ENCODE results near the gene PAIP2B. TPM values are rescaled to one million over a fixed set of nuclear protein-coding genes. Genes with fewer than 3 reads are reported as not detected.

PAIP2B gene
- total and polyA plus RNA-seq, 4 donors = 1.4 to 10.4 (median 6.0) TPM

DNA sequence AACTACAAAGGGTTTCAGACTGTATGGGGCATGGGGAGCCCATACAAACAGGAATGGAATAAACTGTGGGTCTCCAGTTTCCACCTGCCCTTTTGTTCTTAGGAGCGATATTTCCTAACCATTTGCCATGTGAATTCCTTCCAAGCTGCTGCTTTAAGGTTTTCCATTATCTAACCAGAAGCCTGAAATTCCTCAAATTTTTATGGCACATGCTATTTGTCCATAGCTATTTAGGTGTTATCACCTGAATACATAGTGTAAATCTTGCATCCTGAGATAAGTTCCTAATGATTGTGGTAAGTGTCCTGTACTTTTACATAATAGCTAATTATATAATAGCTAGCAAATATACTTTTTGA lies 17.4 kb upstream of the PAIP2B start:
- peak overlapping the region in 1 of 2 donors; percentile 49 for H3K27ac ChIP-seq (ENCODE audit: low read depth in 1 of 2, low read length in 1 of 2)
- no peaks in the 10 kb centered on the region for H3K9me3 ChIP-seq (ENCODE audit: control insufficient read depth in 4 of 4, insufficient read depth in 3 of 4, low read length in 3 of 4)
- peaks cover 0 to 1% (median 0%) of the 10 kb centered on the region in 3 donors for H3K27me3 ChIP-seq (ENCODE audit: control insufficient read depth in 3 of 3, insufficient read depth in 3 of 3, low read length in 2 of 3)
- H3K9ac ChIP-seq (ENCODE audit: insufficient read depth in 1 of 2, low read length in 2 of 2) = no peak overlapping the region
- no peak overlapping the region for H3K4me3 ChIP-seq
- H3K36me3 ChIP-seq (ENCODE audit: control insufficient read depth in 4 of 4, insufficient read depth in 4 of 4, low read length in 4 of 4) = no peaks in the 10 kb centered on the region
- H3K4me1 ChIP-seq (ENCODE audit: control insufficient read depth in 5 of 5, insufficient read depth in 5 of 5, low read length in 5 of 5) = peaks cover 0 to 11% (median 0%) of the 10 kb centered on the region in 5 donors
- ATAC-seq (ENCODE audit: insufficient read depth, low FRiP score) (no peak), DNase-seq (no peak)
- 58 to 86% methylated on average over 1 of the region's 1 CpG for WGBS, 2 donors
- TF ChIP-seq, protein P1, sequence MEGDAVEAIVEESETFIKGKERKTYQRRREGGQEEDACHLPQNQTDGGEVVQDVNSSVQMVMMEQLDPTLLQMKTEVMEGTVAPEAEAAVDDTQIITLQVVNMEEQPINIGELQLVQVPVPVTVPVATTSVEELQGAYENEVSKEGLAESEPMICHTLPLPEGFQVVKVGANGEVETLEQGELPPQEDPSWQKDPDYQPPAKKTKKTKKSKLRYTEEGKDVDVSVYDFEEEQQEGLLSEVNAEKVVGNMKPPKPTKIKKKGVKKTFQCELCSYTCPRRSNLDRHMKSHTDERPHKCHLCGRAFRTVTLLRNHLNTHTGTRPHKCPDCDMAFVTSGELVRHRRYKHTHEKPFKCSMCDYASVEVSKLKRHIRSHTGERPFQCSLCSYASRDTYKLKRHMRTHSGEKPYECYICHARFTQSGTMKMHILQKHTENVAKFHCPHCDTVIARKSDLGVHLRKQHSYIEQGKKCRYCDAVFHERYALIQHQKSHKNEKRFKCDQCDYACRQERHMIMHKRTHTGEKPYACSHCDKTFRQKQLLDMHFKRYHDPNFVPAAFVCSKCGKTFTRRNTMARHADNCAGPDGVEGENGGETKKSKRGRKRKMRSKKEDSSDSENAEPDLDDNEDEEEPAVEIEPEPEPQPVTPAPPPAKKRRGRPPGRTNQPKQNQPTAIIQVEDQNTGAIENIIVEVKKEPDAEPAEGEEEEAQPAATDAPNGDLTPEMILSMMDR (IDR thresholded peaks at IDR 0.05; ENCODE audit: control extremely low read depth, extremely low read depth) = no peak

GRCh38 chr2:71243634-71244301 lies 16.9 kb upstream of the PAIP2B start:
- TF ChIP-seq, protein P1 (IDR thresholded peaks at IDR 0.05; ENCODE audit: control extremely low read depth, extremely low read depth) = no peak
- H3K27me3 ChIP-seq (ENCODE audit: control insufficient read depth in 3 of 3, insufficient read depth in 3 of 3, low read length in 2 of 3) = peaks cover 0 to 3% (median 0%) of the 10 kb centered on the region in 3 donors
- H3K4me3 ChIP-seq = no peak overlapping the region
- no peak for DNase-seq
- H3K9ac ChIP-seq (ENCODE audit: insufficient read depth in 1 of 2, low read length in 2 of 2) = no peak overlapping the region
- 63 to 79% methylated on average over 1 of the region's 1 CpG for WGBS, 2 donors
- no peak for ATAC-seq (ENCODE audit: insufficient read depth, low FRiP score)
- H3K27ac ChIP-seq (ENCODE audit: low read depth in 1 of 2, low read length in 1 of 2) = peak overlapping the region in 1 of 2 donors; percentile 49
- no peaks in the 10 kb centered on the region for H3K9me3 ChIP-seq (ENCODE audit: control insufficient read depth in 4 of 4, insufficient read depth in 3 of 4, low read length in 3 of 4)
- H3K36me3 ChIP-seq (ENCODE audit: control insufficient read depth in 4 of 4, insufficient read depth in 4 of 4, low read length in 4 of 4) = no peaks in the 10 kb centered on the region
- H3K4me1 ChIP-seq (ENCODE audit: control insufficient read depth in 5 of 5, insufficient read depth in 5 of 5, low read length in 5 of 5) = peaks cover 0 to 11% (median 0%) of the 10 kb centered on the region in 5 donors

- Histone ChIP-seq H3K9ac (ENCODE audit: insufficient read depth in 1 of 2, low read length in 2 of 2) (no peak overlapping the region), H3K27me3 (ENCODE audit: control insufficient read depth in 3 of 3, insufficient read depth in 3 of 3, low read length in 2 of 3) (peaks cover 0 to 7% (median 0%) of the 10 kb centered on the region in 3 donors), H3K9me3 (ENCODE audit: control insufficient read depth in 4 of 4, insufficient read depth in 3 of 4, low read length in 3 of 4) (no peaks in the 10 kb centered on the region), H3K36me3 (ENCODE audit: control insufficient read depth in 4 of 4, insufficient read depth in 4 of 4, low read length in 4 of 4) (no peaks in the 10 kb centered on the region), H3K27ac (ENCODE audit: low read depth in 1 of 2, low read length in 1 of 2) (no peak overlapping the region), H3K4me3 (no peak overlapping the region), H3K4me1 (ENCODE audit: control insufficient read depth in 5 of 5, insufficient read depth in 5 of 5, low read length in 5 of 5) (peaks cover 0 to 11% (median 0%) of the 10 kb centered on the region in 5 donors)
- ATAC-seq (ENCODE audit: insufficient read depth, low FRiP score) (no peak), DNase-seq (peak; percentile 13 to 34 (median 27))
- TF ChIP-seq, protein P1 (IDR thresholded peaks at IDR 0.05; ENCODE audit: control extremely low read depth, extremely low read depth) = no peak
- 85 to 88% methylated on average over 3 of the region's 3 CpGs for WGBS, 2 donors
Observed at GRCh38 chr2:71240794-71241193, 13.9 kb upstream of the PAIP2B start.
